Adrenal gland (tissue), 12 donors: ENCODE measurements around the gene TMEM232. TPM values are rescaled to one million over a fixed set of nuclear protein-coding genes. Genes with fewer than 3 reads are reported as not detected.

Experiments
- DNase-seq, 7 donors: peaks; one replicate each; pipeline ENCODE4 v3.0.0-alpha.2; 2019 to 2020
- H3K27ac ChIP-seq, 5 donors: fragments of 200-600 bp; sonication (generic) in 4 of 5; 1 replicate in 3 of 5; 2 replicates in 2 of 5; pipeline versions ENCODE4 v1.5.1 to v1.8.0; 2016 to 2020; ENCODE audit warnings: mild to moderate bottlenecking in 1 of 5
- H3K27me3 ChIP-seq: fragments of 200-600 bp; 2 replicates; pipeline ENCODE4 v1.8.0; 2021
- H3K36me3 ChIP-seq, 2 donors: fragments of 200-600 bp; replicated peaks in 1 of 2; 1 replicate in 1 of 2; 2 replicates in 1 of 2; pipeline versions ENCODE4 v1.5.1 to v1.8.0; 2018 to 2022
- H3K4me1 ChIP-seq, 2 donors: fragments of 200-600 bp; replicated peaks in 1 of 2; 1 replicate in 1 of 2; 2 replicates in 1 of 2; pipeline versions ENCODE4 v1.5.1 to v1.8.0; 2018 to 2021
- H3K4me3 ChIP-seq, 4 donors: fragments of 200-600 bp; sonication (generic) in 3 of 4; one replicate each; pipeline ENCODE4 v1.5.1; 2016 to 2018
- H3K9me3 ChIP-seq, 3 donors: fragments of 200-600 bp; sonication (generic) in 1 of 3; replicated peaks in 1 of 3; 1 replicate in 2 of 3; 2 replicates in 1 of 3; pipeline versions ENCODE4 v1.5.1 to v1.8.0; 2016 to 2021
- CTCF ChIP-seq, 6 experiments: fragments of 450-650 bp in 4 of 6; fragments of 200-600 bp in 2 of 6; sonication (generic) in 1 of 6; IDR thresholded peaks; 1 replicate in 5 of 6; 2 replicates in 1 of 6; pipeline versions ENCODE4 v1.5.1 to v1.8.0; 2016 to 2021; ENCODE audit warnings: antibody characterized with exemption in 6 of 6, mild to moderate bottlenecking in 2 of 6, moderate library complexity in 1 of 6
- POLR2A ChIP-seq, 2 donors: fragments of 450-650 bp; IDR thresholded peaks; one replicate each; pipeline ENCODE4 v1.6.1; 2017; ENCODE audit warnings: antibody characterized with exemption in 2 of 2, mild to moderate bottlenecking in 2 of 2, moderate library complexity in 1 of 2
- WGBS, 4 donors: extraction: QIAGEN DNeasy Blood & Tissue Kit in 2 of 4; methylation state at CpG; one replicate each; pipeline versions ENCODE4 v1.1.5 to v1.1.7; 2013 to 2017; 5-methylcytosine and 5-hydroxymethylcytosine counted together
- intact Hi-C, 2 donors: fragments of 100-400 bp; cut with DNase I; formaldehyde crosslinking; loops; one replicate each; pipeline versions ENCODE4 v1.14.1 to v1.15.0; 2022 to 2023
- polyA plus RNA-seq, 3 donors: library from polyadenylated mRNA; stranded (reverse); fragments of 200-250 nt in 2 of 3; fragments of 350-450 nt in 1 of 3; fragmentation: Illumina TruSeq in 1 of 3; extraction: RNeasy Lipid Tissue Mini Kit (QIAGEN cat#74804) in 1 of 3; gene quantifications; one replicate each; pipeline ENCODE4 v1.2.3, GENCODE V29; 2013 to 2014
- total RNA-seq, 9 donors: library from RNA; depleted of rRNA in 4 of 9; stranded (reverse); fragments of >200 nt in 4 of 9; fragments of 120-200 nt in 1 of 9; fragmentation: NEBNext Ultra II Directional in 1 of 9; extraction: Animal tissue kit (Norgen Biotek cat#: 25700) in 1 of 9; gene quantifications; one replicate each; pipeline versions ENCODE4 v1.1.0 to v1.2.4, GENCODE V29; 2013 to 2023
- donor health status: healthy with polysubstance abuse.
- donor health status: Bipolar disorder and iron deficiency.
- donor health status: DM: yes; HTN: yes; CAD: no.
- donor health status: DM: no; HTN: no; CAD: no.
- donor health status: DM: no; HTN: no; CAD: no.
- donor health status: DM: yes; HTN: yes; CAD: no.

TMEM232 gene
- total and polyA plus RNA-seq, 12 donors: 0.96 to 16.6 (median 4.5) TPM

GRCh38 chr5:110738812-110739651, 12.6 kb upstream of the TMEM232 start, which contains the start of gene SLC25A46:
TSS of gene SLC25A46 (plus strand) at chr5:110739007. CDS start at chr5:110739120, 113 bp downstream.
- TF ChIP-seq POLR2A (IDR thresholded peaks at IDR 0.05) (peak; percentile 54 to 58), CTCF (IDR thresholded peaks at IDR 0.05) (no peak)
- Histone ChIP-seq H3K27ac (peak within 1 kb of the TSS; percentile 75 to 98 (median 82)), H3K36me3 (no peaks in the 10 kb centered on the region), H3K4me1 (peaks cover 4 to 15% of the 10 kb centered on the region in 2 donors), H3K4me3 (peak within 1 kb of the TSS; percentile 73 to 98 (median 89)), H3K27me3 (no peaks in the 10 kb centered on the region), H3K9me3 (no peaks in the 10 kb centered on the region)
- DNase-seq: peak; percentile 84 to 95 (median 88)
- 0% methylated on average over 27 to 62 of the region's 62 CpGs for WGBS, 4 donors
- intact Hi-C loops: no loop called here

GRCh38 chr5:110738503-110738811, 12.0 kb upstream of the TMEM232 start:
- no peaks in the 10 kb centered on the region for H3K27me3 ChIP-seq
- H3K4me1 ChIP-seq: peaks cover 4 to 15% of the 10 kb centered on the region in 2 donors
- H3K27ac ChIP-seq: peak overlapping the region in 2 of 5 donors; percentile 87 to 98
- DNase-seq: no peak
- TF ChIP-seq POLR2A (IDR thresholded peaks at IDR 0.05) (no peak), CTCF (IDR thresholded peaks at IDR 0.05) (no peak)
- intact Hi-C loops: no loop called here
- 0 to 1% (median 0%) methylated on average over 13 to 14 of the region's 14 CpGs for WGBS, 4 donors
- no peaks in the 10 kb centered on the region for H3K9me3 ChIP-seq
- H3K4me3 ChIP-seq: peak overlapping the region in 3 of 4 donors; percentile 87 to 98 (median 91)
- no peaks in the 10 kb centered on the region for H3K36me3 ChIP-seq

GRCh38 chr5:110736753-110737152, 10.3 kb upstream of the TMEM232 start:
- Histone ChIP-seq H3K9me3 (no peaks in the 10 kb centered on the region), H3K4me3 (no peak overlapping the region), H3K27me3 (no peaks in the 10 kb centered on the region), H3K36me3 (no peaks in the 10 kb centered on the region), H3K27ac (no peak overlapping the region), H3K4me1 (peaks cover 4 to 12% of the 10 kb centered on the region in 2 donors)
- intact Hi-C loops: no loop called here
- TF ChIP-seq POLR2A (IDR thresholded peaks at IDR 0.05) (no peak), CTCF (IDR thresholded peaks at IDR 0.05) (no peak)
- WGBS, 4 donors: 69 to 83% (median 73%) methylated on average over 3 of the region's 3 CpGs
- DNase-seq: no peak

- intact Hi-C loops: no loop called here
- DNase-seq: no peak
Measured at GRCh38 chr5:110735556-110735955, 9.1 kb upstream of the TMEM232 start.

More at GRCh38 chr5:110735556-110735955, 9.1 kb upstream of the TMEM232 start:
- Histone ChIP-seq H3K27me3 (no peaks in the 10 kb centered on the region), H3K36me3 (no peaks in the 10 kb centered on the region), H3K4me3 (no peak overlapping the region), H3K27ac (no peak overlapping the region), H3K9me3 (no peaks in the 10 kb centered on the region), H3K4me1 (peaks cover 4 to 11% of the 10 kb centered on the region in 2 donors)
- WGBS, 4 donors: 33 to 50% (median 44%) methylated on average over 1 of the region's 1 CpG
- TF ChIP-seq POLR2A (IDR thresholded peaks at IDR 0.05): no peak
- no peak for TF ChIP-seq CTCF (IDR thresholded peaks at IDR 0.05)
